ENCODE results near the gene S100A4. TPM values are rescaled to one million over a fixed set of nuclear protein-coding genes. Genes with fewer than 3 reads are reported as not detected.
A peak's percentile ranks its signal among the peaks of the same experiment; 100 is the strongest.

S100A4 gene
- total and polyA plus RNA-seq, 4 donors = 44.0 to 2,351 (median 762) TPM

- Histone ChIP-seq H3K9ac (ENCODE audit: insufficient read depth in 1 of 2, low read length in 2 of 2) (no peak overlapping the region), H3K27me3 (ENCODE audit: control insufficient read depth in 3 of 3, insufficient read depth in 3 of 3, low read length in 2 of 3) (no peaks in the 10 kb centered on the region), H3K4me3 (no peak overlapping the region), H3K9me3 (ENCODE audit: control insufficient read depth in 4 of 4, insufficient read depth in 3 of 4, low read length in 3 of 4) (no peaks in the 10 kb centered on the region), H3K4me1 (ENCODE audit: control insufficient read depth in 5 of 5, insufficient read depth in 5 of 5, low read length in 5 of 5) (peaks cover 0 to 6% (median 0%) of the 10 kb centered on the region in 5 donors), H3K27ac (ENCODE audit: low read depth in 1 of 2, low read length in 1 of 2) (no peak overlapping the region), H3K36me3 (ENCODE audit: control insufficient read depth in 4 of 4, insufficient read depth in 4 of 4, low read length in 4 of 4) (no peaks in the 10 kb centered on the region)
- no peak for ATAC-seq (ENCODE audit: insufficient read depth, low FRiP score)
- no peak for DNase-seq
- TF ChIP-seq CTCF (IDR thresholded peaks at IDR 0.05; ENCODE audit: control extremely low read depth, extremely low read depth) = no peak
- 56 to 74% methylated on average over 3 of the region's 3 CpGs for WGBS, 2 donors
Measured at GRCh38 chr1:153513023-153513422, 32.6 kb downstream of the S100A4 start.

- Histone ChIP-seq H3K9me3 (ENCODE audit: control insufficient read depth in 4 of 4, insufficient read depth in 3 of 4, low read length in 3 of 4) (no peaks in the 10 kb centered on the region), H3K27me3 (ENCODE audit: control insufficient read depth in 3 of 3, insufficient read depth in 3 of 3, low read length in 2 of 3) (no peaks in the 10 kb centered on the region), H3K4me3 (no peak overlapping the region), H3K9ac (ENCODE audit: insufficient read depth in 1 of 2, low read length in 2 of 2) (no peak overlapping the region), H3K27ac (ENCODE audit: low read depth in 1 of 2, low read length in 1 of 2) (no peak overlapping the region), H3K36me3 (ENCODE audit: control insufficient read depth in 4 of 4, insufficient read depth in 4 of 4, low read length in 4 of 4) (no peaks in the 10 kb centered on the region), H3K4me1 (ENCODE audit: control insufficient read depth in 5 of 5, insufficient read depth in 5 of 5, low read length in 5 of 5) (peaks cover 0 to 21% (median 9%) of the 10 kb centered on the region in 5 donors)
- WGBS, 2 donors = 1% methylated on average over 7 of the region's 7 CpGs
- peak; percentile 45 for ATAC-seq (ENCODE audit: insufficient read depth, low FRiP score)
- TF ChIP-seq CTCF (IDR thresholded peaks at IDR 0.05; ENCODE audit: control extremely low read depth, extremely low read depth) = peak; percentile 96
- DNase-seq = peak; percentile 74 to 83 (median 82)
Measured at GRCh38 chr1:153510984-153511410, 34.6 kb downstream of the S100A4 start.

- Histone ChIP-seq H3K27me3 (ENCODE audit: control insufficient read depth in 3 of 3, insufficient read depth in 3 of 3, low read length in 2 of 3) (no peaks in the 10 kb centered on the region), H3K4me1 (ENCODE audit: control insufficient read depth in 5 of 5, insufficient read depth in 5 of 5, low read length in 5 of 5) (peaks cover 0 to 21% (median 8%) of the 10 kb centered on the region in 5 donors), H3K9ac (ENCODE audit: insufficient read depth in 1 of 2, low read length in 2 of 2) (no peak overlapping the region), H3K27ac (ENCODE audit: low read depth in 1 of 2, low read length in 1 of 2) (no peak overlapping the region), H3K9me3 (ENCODE audit: control insufficient read depth in 4 of 4, insufficient read depth in 3 of 4, low read length in 3 of 4) (no peaks in the 10 kb centered on the region), H3K4me3 (no peak overlapping the region), H3K36me3 (ENCODE audit: control insufficient read depth in 4 of 4, insufficient read depth in 4 of 4, low read length in 4 of 4) (no peaks in the 10 kb centered on the region)
- WGBS, 2 donors = 56 to 72% methylated on average over 4 of the region's 4 CpGs
- no peak for DNase-seq
- TF ChIP-seq CTCF (IDR thresholded peaks at IDR 0.05; ENCODE audit: control extremely low read depth, extremely low read depth) = peak; percentile 37
- no peak for ATAC-seq (ENCODE audit: insufficient read depth, low FRiP score)
Measured at GRCh38 chr1:153509729-153510354, 35.8 kb downstream of the S100A4 start.

- Histone ChIP-seq H3K9ac (ENCODE audit: insufficient read depth in 1 of 2, low read length in 2 of 2) (no peak overlapping the region), H3K4me1 (ENCODE audit: control insufficient read depth in 5 of 5, insufficient read depth in 5 of 5, low read length in 5 of 5) (peaks cover 0 to 21% (median 8%) of the 10 kb centered on the region in 5 donors), H3K4me3 (no peak overlapping the region), H3K9me3 (ENCODE audit: control insufficient read depth in 4 of 4, insufficient read depth in 3 of 4, low read length in 3 of 4) (no peaks in the 10 kb centered on the region), H3K27ac (ENCODE audit: low read depth in 1 of 2, low read length in 1 of 2) (no peak overlapping the region), H3K27me3 (ENCODE audit: control insufficient read depth in 3 of 3, insufficient read depth in 3 of 3, low read length in 2 of 3) (no peaks in the 10 kb centered on the region), H3K36me3 (ENCODE audit: control insufficient read depth in 4 of 4, insufficient read depth in 4 of 4, low read length in 4 of 4) (no peaks in the 10 kb centered on the region)
- DNase-seq (no peak), ATAC-seq (ENCODE audit: insufficient read depth, low FRiP score) (no peak)
- WGBS, 2 donors = 95 to 97% methylated on average over 3 of the region's 3 CpGs
- no peak for TF ChIP-seq CTCF (IDR thresholded peaks at IDR 0.05; ENCODE audit: control extremely low read depth, extremely low read depth)
Measured at GRCh38 chr1:153509036-153509435, 36.6 kb downstream of the S100A4 start.

Data from lung (tissue), 12 donors.